GM20431 (cell line): Measurements from ENCODE around the gene TUG1.

ENCODE experiments used
- in situ Hi-C: fragments of 300-500 bp; cut with MseI, MboI; formaldehyde crosslinking; loops from one replicate; pipeline ENCODE4 v1.15.0; 2020; ENCODE audit warnings: low sequenced_read_pairs; ENCODE audit not compliant: unreplicated experiment

TUG1 gene

GRCh38 chr22:30946354-30946753 is 22.7 kb upstream of the TUG1 start:
- in situ Hi-C loops, result loop anchor here (10.0 kb wide), 1 partner anchor 138 kb away; the partner anchor contains the start of gene SMTN

- in situ Hi-C loops, result loop anchor here (10.0 kb wide), 1 partner anchor 138 kb away; the partner anchor contains the start of gene SMTN
Measured at GRCh38 chr22:30947173-30947815, 21.8 kb upstream of the TUG1 start.

GRCh38 chr22:30947816-30948454 is 21.1 kb upstream of the TUG1 start:
- in situ Hi-C loops, result loop anchor here (10.0 kb wide), 1 partner anchor 137 kb away; the partner anchor contains the start of gene SMTN

GRCh38 chr22:30948930-30949342 is 20.1 kb upstream of the TUG1 start:
- in situ Hi-C loops, result loop anchor here (10.0 kb wide), 1 partner anchor 136 kb away; the partner anchor contains the start of gene SMTN

GRCh38 chr22:30949934-30950660 is 19.0 kb upstream of the TUG1 start:
- in situ Hi-C loops, result loop anchor here (10.0 kb wide), 1 partner anchor 135 kb away; the partner anchor contains the start of gene SMTN

GRCh38 chr22:30953206-30953605 is 15.9 kb upstream of the TUG1 start:
- in situ Hi-C loops, result no loop called here

GRCh38 chr22:30955153-30955552 is 13.9 kb upstream of the TUG1 start:
- in situ Hi-C loops, result no loop called here

GRCh38 chr22:30964858-30965257 is 4.2 kb upstream of the TUG1 start:
- in situ Hi-C loops, result no loop called here

- in situ Hi-C loops, result no loop called here
Measured at GRCh38 chr22:30968015-30968923, 796 bp upstream of the TUG1 start, which contains the start of gene MORC2. MORC2 (minus strand) TSS chr22:30968774; CDS start chr22:30967889, 885 bp downstream.

GRCh38 chr22:30969532-30970355 is 679 bp downstream of the TUG1 start:
- in situ Hi-C loops, result no loop called here

- in situ Hi-C loops, result no loop called here
Measured at GRCh38 chr22:30970356-30970746, 1.3 kb downstream of the TUG1 start.

- in situ Hi-C loops, result no loop called here
Measured at GRCh38 chr22:30978304-30978962, 9.4 kb downstream of the TUG1 start.

- in situ Hi-C loops, result no loop called here
Measured at GRCh38 chr22:30979932-30980331, 10.9 kb downstream of the TUG1 start.

- in situ Hi-C loops, result no loop called here
Measured at GRCh38 chr22:30982512-30982911, 13.4 kb downstream of the TUG1 start.

- in situ Hi-C loops, result no loop called here
Measured at GRCh38 chr22:30984317-30984716, 15.3 kb downstream of the TUG1 start.

GRCh38 chr22:30985561-30986208 is 16.6 kb downstream of the TUG1 start:
- in situ Hi-C loops, result no loop called here

- in situ Hi-C loops, result no loop called here
Measured at GRCh38 chr22:30989474-30989873, 20.4 kb downstream of the TUG1 start.

GRCh38 chr22:30990690-30991089 is 21.6 kb downstream of the TUG1 start:
- in situ Hi-C loops, result no loop called here
